Activated CD8-positive, alpha-beta memory T cell treated with anti-CD3 and anti-CD28 coated beads, Interleukin-2, amount 50 U/mL, for 48 hours (primary cell): ENCODE measurements around the gene NOM1.
"Not testable (repeated sequence)": the region's sequence is repeated elsewhere in the genome, so short reads cannot be mapped to it uniquely, and the experiment has no call there.

Experiments
- DNase-seq: peaks from one replicate; pipeline ENCODE4 v3.0.0-alpha.2; 2020

Gene NOM1

DNA sequence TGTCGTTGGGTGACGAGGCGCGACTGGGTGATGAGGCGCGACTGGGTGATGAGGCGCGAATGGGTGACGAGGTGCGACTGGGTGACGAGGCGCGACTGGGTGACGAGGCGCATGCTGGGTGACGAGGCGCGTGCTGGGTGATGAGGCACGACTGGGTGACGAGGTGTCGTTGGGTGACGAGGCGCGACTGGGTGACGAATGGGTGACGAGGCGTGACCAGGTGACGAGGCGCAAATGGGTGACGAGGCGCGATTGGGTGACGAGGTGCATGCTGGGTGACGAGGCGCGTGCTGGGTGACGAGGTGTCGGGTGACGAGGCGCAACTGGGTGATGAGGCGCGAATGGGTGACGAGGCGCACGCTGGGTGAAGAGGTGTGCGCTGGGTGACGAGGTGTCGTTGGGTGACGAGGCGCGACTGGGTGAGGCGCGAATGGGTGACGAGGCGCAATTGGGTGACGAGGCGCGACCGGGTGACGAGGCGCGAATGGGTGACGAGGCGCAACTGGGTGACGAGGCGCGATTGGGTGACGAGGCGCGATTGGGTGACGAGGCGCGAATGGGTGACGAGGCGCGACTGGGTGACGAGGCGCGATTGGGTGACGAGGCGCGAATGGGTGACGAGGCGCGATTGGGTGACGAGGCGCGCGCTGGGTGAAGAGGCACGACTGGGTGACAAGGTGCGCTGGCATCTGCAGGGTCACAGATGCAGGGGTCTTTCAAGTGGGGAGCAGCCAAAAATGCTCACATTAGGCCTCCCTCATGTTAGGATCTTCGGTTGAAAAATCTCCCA, 7.9 kb upstream of the NOM1 start:
- no peak for DNase-seq

DNA sequence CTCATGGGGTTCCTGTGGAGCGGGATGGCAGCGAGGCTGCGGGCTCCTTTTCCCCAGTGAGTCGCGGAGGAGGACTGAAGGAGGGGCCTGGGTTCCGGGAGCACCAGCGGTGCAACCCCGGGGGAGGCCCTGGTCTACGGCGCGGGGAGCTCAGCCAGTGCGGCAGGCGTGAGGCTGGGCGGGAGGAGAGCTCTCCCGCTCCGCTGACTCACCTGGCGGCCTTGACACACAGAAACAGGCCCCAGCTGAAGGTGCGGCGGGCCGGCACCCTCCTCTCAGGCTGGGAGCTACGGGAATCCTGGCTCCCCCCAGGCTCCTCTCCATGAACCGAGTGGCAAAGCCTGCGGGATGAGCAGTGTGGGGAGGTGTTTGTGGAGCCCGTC, 6.8 kb upstream of the NOM1 start:
- DNase-seq, result no peak

DNA sequence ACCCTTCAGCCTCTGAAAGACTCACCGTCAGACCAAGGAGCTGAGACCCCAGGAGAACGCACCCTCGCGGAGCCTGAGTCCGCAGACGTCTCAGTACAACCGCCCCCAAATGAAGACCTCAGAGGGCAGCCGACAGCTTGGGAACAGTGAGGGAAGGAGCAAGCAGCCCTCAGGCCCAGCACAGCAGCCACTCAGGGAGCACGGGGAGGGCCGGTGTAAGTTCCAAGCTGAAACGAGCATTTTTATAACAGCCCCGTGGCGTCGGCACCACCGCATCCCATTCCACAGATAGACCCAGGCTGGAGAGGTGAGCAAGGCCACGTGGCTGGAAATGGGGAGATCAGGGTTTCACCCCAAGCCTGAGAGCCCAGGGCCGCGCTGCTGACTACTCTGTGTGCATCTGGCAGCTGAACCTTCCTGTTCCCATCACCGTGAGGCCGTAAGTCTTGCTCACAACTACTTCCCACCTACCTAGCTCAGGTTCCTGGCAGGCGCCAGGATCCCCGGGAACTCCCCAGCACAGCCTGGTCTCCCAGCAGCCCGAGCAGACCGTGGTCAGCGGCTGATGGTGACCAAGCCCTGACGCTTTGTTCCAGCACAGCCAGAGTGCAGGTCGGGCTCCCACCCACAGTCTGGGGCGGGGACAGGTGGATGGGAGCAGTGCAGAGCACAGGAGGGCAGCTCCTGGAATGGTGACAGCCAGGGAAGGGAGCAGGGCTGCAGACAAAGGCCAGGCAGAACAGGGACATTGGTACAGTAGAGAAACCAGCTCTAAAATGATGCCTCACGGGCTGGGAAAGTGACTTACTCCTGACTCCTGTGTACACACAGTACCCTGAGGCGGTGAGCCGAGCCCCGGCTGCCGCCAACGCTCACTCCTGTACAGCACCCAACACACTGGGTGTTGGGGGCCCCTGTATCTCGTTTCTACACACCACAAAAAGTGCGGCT, 6.1 kb upstream of the NOM1 start:
- DNase-seq, result no peak

DNA sequence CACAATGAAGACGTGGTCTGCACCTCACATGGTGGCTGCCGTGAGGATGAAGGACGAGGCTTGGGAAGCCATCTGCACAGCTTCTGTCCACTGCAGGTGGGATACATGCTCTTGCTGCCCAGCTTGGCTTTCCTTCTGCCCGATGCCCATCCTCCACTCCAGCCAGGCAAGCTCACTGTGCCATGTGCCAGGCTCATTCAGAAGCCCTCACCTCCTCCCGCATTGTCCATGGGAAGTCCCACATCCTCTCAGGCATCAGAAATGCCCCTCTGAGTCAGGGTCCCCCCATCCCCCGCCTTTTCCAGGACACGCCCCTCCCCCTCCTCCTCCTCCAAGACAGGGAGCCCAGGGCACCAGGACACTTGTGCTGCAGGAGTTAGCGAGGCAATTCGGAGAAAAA, 4.6 kb upstream of the NOM1 start:
- DNase-seq, result no peak

DNA sequence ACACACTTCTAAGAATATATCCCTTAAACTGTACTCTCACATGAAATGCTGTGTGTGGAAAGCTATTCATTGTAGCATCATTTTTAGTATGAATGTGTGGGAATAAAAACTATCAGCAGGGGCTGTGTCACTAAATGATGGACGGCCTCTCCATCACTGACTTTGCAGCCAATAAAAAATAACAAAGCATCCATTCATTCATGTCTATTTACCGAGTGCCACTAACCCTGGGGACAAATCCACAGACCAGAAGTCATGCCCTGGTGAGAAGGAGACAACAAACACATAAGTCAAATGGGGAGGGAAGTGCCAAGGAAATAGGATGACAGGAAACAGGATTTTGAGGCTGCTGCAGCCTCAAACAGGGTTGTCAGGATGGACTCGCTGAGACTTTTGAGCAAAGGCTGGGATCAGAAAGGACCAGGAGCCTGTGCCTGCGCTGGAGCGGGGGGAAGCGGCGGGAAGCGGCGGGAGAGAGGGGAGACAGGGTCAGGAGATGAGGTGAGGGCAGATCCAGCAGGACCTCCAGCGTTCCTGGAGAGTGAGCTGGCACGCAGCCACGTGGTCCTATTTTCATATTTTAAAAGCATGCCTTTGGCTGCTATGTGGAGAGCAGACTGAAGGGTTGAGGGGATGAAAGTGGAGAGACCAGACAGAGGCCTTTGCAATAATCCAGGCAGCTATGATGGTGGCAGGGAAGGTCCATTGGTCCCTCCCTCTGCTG, 2.2 kb upstream of the NOM1 start:
- DNase-seq, result no peak

DNA sequence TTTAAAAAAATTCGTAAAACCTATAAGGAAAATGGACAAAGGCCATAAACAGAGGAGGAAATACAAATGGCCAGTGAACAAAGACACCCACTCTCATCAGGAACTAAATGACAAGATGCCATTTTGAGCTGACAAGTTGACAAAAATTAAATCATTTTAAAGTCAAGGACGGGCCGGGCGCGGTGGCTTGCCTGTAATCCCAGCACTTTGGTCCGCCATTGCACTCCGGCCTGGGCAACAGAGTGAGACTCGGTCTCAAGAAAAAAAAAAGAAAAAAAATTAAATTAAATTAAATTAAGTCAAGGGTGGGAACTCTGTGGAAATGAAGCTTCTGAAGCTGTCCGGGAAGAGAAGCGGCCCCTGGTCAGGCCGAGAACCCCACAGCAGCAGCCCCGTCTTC, 1.2 kb upstream of the NOM1 start:
- no peak for DNase-seq

DNA sequence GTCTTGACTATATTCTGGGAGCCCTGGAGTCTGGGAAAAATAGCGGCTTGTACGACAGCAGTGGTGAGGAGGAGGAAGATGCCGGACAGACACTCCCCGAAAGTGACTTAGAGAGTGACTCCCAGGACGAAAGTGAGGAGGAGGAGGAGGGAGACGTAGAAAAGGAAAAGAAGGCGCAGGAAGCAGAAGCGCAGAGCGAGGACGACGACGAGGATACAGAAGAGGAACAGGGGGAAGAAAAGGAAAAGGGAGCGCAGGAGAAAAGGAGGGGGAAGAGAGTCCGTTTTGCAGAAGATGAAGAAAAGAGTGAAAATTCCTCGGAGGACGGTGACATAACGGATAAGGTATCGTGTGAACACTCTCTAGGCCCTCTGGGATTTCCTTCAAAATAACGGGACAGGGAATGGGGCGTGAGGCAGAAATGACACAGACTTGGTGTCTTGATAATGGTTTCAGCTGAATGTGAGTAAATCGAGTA, 908 bp downstream of the NOM1 start:
- DNase-seq, result no peak

DNA sequence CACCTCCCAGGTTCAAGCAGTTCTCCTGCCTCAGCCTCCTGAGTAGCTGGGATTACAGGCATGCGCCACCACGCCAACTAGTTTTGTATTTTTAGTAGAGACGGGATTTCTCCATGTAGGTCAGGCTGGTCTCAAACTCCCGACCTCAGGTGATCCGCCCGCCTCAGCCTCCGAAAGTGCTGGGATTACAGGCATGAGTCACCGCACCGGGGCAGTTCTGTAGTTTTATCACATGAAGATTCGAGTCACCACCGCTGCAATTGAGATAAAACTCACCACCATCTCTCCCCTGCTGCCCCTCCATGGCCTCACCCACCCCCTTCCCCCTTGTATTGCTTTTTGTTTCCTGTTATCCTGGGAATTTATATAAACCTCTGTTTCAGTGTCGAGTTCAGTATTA, 3.7 kb downstream of the NOM1 start:
- not testable (repeated sequence) for DNase-seq

DNA sequence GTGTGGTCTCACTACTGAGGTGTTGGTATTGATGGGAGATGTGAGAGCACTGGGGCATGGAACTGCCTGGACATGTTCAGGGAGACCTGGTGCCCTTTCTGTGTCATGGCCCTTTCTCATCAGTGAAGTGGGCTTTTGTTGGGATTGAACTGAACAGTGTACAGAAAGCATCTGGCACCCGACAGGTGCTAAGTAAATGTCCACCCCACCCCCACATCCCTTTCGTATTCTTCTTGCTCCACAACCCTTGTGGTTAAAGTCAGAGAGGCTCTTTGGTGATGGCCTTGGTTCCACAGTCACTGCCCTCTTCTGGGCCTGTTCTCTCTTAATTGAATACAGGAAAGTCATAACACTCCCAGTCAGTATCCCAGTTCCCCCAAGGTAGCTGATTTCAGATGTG, 5.4 kb downstream of the NOM1 start:
- no peak for DNase-seq

DNA sequence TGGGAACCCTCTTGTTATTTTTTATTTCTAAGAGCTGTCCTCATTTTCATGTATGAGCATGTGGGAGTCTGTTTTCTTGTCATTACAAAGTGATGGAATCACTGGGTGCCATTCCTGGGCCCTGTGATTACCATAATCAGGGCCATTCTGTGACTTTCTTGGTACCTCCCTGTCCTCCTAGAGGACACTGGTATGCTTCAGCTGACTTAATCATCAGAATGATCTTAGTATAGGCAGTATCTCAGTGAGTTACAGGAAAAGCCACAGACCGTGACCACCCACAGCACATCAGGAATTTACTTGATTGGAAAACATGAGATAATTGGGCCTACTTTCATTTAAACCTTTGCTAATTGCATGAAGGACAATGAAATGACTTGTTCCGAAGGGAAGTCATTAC, 7.2 kb downstream of the NOM1 start:
- DNase-seq, result no peak

DNA sequence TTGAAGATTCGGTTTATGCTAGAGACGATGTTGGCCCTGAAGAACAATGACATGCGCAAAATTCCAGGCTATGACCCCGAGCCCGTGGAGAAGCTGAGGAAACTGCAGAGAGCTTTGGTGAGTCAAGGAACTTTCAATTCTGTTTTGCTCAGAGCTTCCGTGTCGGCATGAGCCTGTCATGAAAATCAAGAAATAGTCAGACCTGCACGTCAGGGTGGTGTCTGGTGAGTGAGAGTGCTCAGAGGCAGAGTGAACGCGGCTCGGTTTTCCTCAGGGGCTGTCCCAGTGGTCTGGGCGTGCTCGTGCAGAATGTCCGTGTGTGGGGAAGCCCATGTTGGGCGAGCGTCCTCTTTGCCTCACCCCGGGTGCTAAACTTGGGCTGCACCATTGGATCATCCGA, 12.6 kb downstream of the NOM1 start:
- no peak for DNase-seq

DNA sequence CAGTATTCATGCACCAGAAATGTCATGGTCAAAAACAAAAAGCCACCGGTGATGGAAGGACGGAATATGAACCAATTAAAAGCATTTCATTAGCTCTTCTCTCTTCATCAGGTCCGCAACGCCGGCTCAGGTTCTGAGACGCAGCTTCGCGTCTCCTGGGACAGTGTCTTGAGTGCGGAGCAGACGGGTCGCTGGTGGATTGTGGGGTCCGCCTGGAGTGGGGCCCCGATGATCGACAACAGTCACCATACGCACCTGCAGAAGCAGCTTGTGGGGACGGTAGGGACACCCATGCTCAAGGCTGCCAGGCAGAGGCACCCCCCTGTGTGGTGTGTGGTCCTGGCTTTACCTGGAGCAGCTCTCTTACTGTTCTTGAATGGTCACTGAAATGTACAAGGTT, 13.4 kb downstream of the NOM1 start:
- no peak for DNase-seq

DNA sequence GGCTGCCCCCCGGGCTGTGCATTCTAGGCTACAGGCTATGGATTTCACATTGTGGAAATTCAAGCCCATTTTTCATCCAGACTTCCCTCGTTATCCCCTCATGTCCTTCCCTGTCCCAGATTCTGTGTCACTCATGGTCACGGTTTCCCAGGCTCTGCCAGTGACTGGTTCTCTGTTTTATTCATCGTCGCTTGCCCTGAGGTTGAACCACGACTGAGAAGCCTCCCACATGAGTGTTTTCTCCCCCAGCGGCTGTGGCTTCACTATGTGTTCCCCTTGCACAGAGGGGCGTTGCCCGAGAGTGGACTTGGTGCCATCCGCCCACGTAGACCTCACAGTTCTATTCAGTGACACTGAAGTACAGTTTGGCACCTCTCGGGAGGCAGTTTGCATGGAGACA, 14.0 kb downstream of the NOM1 start:
- DNase-seq, result no peak

DNA sequence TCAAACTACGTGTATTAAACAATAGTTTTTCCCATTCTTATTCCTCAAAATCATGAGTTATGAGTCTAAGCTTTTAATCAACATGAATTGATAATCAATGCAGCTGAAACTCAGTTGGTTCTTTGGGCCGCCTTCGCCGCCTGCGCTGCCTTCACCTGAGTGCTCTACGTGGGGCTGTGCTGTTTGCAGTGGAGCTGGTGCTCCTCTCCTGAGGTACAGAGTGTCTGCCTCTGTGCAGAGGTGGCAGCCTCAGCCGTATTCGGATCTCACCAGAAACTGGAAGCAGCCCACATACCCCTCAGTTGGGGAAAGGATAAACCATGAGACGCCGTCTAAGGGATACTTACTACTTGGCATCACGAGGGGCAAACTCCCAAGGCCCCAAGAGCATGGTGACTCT, 15.5 kb downstream of the NOM1 start:
- no peak for DNase-seq

DNA sequence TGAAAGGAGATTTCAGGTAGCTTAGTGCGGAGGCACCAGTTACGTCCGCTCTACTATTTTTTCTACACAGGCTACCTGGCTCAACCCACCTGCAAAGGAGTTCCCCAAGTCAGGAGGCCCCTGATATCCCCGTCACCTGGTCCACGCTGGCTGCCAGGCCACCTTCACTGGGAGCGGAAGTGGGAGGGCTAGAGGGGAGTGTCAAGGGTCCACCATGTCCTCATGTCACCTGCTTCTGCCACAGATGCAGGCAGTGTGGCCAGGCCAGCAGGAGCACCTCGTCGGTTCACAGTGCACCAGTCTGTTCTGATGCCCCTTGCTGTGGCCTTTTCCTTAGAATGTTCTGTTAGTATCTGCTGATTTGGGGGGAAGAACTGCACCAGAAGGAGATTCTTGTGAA, 16.9 kb downstream of the NOM1 start:
- DNase-seq, result peak; percentile 34

DNA sequence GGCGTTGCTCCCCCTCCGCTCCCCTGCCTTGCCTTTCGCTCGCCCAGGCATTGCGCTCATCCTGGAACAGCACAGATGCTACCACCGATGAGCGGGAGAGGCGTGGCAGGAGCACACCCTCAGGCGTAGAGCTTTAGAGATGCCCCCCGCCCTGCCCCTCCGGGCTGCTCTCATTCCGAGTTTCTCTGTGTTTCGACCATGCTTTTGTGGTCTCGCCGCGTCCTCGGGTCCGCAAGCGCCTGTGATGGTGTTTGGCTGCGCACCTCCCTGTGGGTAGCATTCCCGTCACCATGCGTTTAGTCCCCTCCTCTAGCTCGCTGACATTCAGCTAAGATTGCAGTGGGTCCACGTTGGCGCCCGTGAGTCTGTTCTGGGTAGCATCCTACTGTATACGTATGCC, 18.7 kb downstream of the NOM1 start:
- DNase-seq, result peak; percentile 46

DNA sequence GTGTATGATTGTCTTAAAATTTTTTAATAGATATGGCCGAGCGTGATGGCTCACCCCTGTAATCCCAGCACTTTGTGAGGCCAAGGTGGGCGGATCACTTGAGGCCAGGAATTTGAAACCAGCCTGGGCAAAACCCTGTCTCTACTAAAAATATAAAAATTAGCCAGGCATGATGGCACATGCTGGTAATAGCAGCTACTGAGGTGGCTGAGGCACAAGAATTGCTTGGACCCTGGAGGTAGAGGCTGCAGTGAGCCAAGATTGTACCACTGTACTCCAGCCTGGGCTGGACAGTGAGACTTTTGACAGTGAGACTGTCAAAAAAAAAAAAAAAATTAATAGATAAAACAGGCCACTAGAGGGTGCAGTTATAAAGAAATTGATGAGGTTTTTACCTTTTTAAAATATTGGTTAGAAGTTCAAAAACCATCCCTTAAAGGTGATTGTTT, 20.5 kb downstream of the NOM1 start:
- peak; percentile 22 for DNase-seq

DNA sequence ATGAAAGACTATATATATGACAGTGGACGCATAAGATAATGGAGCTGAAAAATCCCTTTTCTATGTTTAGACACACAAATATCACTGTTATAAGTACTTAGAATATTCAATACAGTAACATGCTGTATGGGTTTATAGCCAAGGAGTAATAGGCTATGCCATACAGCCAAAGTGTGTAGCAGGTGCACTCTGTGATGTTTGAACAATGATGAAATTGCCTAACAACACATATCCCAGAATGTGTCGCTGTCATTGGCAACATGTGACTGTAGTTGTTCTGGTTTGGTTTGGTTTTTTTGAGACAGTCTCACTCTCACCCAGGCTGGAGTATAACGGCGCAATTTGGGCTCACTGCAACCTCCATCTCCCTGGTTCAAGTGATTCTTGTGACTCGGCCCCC, 26.1 kb downstream of the NOM1 start:
- DNase-seq, result no peak

DNA sequence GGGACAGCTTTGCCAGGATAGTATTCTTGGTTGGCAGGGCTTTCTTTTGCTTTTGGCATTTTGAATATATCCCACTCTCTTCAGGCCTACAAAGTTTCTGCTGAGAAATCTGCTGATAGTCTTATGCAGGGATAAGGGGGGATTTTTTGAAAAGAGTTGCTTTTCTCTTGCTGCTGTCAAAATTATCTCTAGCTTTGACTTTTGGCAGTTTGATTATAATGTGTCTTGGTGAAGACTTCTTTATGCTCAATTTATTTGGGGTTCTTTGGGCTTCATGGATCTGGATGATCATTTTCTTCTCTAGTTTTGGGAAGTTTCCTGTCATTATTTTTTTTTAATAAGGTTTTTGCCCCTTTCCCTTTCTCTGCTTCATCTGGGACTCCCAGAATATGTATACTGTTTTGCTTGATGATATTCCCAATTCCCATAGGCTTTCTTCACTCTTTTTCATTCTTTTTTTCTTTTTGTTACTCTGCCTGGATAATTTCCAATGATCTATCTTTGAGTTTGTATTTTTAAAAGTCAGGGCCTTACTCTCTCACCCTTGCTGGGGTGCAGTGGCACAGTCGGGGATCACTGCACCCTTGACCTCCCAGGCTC, 29.6 kb downstream of the NOM1 start:
- DNase-seq, result no peak

DNA sequence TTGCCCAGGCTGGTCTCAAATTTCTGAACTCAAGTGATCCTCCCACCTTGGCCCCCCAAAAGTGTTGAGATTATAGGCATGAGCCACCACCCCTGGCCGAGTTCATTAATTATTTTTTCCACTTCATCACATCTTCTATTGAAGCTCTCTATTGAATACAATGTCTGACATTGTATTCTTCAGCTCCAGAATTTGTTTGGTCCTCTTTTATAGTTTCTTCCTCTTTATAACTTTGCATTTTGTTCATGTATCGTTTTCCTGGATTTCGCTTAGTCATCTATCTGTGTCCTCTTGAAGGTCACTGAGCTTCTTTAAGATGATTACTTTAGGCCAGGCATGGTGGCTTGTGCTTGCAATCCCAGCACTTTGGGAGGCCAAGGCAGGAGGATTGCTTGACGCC, 30.2 kb downstream of the NOM1 start:
- no peak for DNase-seq

DNA sequence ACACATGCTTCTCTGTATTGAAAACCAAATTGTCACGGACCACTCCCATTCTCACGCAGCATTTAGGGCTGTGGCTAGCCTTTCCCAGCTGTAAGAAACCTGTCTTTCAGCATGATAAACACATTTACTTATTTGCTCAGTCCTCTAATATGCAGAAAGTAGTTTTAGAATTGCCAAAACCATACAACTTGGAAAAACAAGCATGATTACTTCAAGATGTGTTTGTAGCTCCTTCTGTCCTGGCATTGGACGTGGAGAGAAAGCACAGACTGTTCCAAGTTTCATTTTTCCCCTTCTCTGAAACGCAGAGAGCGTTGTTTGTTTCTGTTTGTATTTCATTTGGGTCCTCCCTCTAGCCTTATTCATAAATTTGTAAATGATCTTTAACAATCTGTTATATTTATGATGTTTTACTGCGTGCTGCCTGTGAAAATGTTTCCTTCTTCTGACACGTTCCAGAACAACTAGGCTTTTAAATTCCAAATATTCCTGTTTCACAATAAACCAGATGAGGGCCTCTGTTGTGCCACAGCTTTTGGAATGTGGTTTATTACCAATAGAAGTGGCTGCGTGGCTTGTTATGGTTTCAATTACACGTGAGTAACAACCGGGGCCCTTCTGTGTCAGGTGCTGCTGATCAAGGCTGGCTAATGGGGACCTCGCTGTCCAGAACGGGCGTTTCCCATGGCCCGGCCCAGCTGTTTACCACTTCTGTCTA, 34.8 kb downstream of the NOM1 start:
- DNase-seq, result peak; percentile 17
